Endodermal cell (in vitro differentiated cells): ENCODE results near the gene MS4A2. TPM values are rescaled to one million over a fixed set of nuclear protein-coding genes. Genes with fewer than 3 reads are reported as not detected.

ENCODE experiments used
- DNase-seq: peaks from one replicate; pipeline ENCODE4 v3.0.0-alpha.2; 2017
- H3K27ac ChIP-seq: 2 replicates; pipeline ENCODE4 v1.5.1; 2013; ENCODE audit warnings: mild to moderate bottlenecking, low read depth, low read length, moderate library complexity
- H3K27me3 ChIP-seq: 2 replicates; pipeline ENCODE4 v1.6.1; 2013; ENCODE audit warnings: mild to moderate bottlenecking, low read length, moderate library complexity; ENCODE audit not compliant: insufficient read depth, control insufficient read depth, poor library complexity, severe bottlenecking
- H3K36me3 ChIP-seq: 2 replicates; pipeline ENCODE4 v1.7.0; 2013; ENCODE audit warnings: mild to moderate bottlenecking, low read length, moderate library complexity; ENCODE audit not compliant: control insufficient read depth, insufficient read depth
- H3K4me1 ChIP-seq: one replicate; pipeline ENCODE4 v1.7.0; 2013; ENCODE audit warnings: low read length; ENCODE audit not compliant: control insufficient read depth, insufficient read depth
- H3K4me3 ChIP-seq: 2 replicates; pipeline ENCODE4 v1.5.1; 2013; ENCODE audit warnings: mild to moderate bottlenecking, low read length, moderate library complexity
- H3K9ac ChIP-seq: 2 replicates; pipeline ENCODE4 v1.6.1; 2013; ENCODE audit warnings: mild to moderate bottlenecking, low read length, moderate library complexity; ENCODE audit not compliant: poor library complexity, severe bottlenecking; ENCODE audit errors: extremely low read depth
- H3K9me3 ChIP-seq: 2 replicates; pipeline ENCODE4 v1.6.1; 2013; ENCODE audit warnings: mild to moderate bottlenecking, low read length, moderate library complexity; ENCODE audit not compliant: control insufficient read depth
- H3K27ac Mint-ChIP-seq: 2 replicates; pipeline ENCODE4 v1.8.0; 2020; ENCODE audit warnings: mixed read lengths
- H3K27me3 Mint-ChIP-seq: 2 replicates; pipeline ENCODE4 v1.8.0; 2021; ENCODE audit warnings: mild to moderate bottlenecking, mixed read lengths; ENCODE audit not compliant: insufficient read depth
- H3K36me3 Mint-ChIP-seq: 2 replicates; pipeline ENCODE4 v1.8.0; 2020; ENCODE audit warnings: low read depth, mixed read lengths
- H3K4me1 Mint-ChIP-seq: 2 replicates; pipeline ENCODE4 v1.8.0; 2020; ENCODE audit warnings: mixed read lengths
- H3K4me3 Mint-ChIP-seq: 2 replicates; pipeline ENCODE4 v1.8.0; 2020; ENCODE audit warnings: mild to moderate bottlenecking, moderate library complexity, mixed read lengths
- H3K9me3 Mint-ChIP-seq: 2 replicates; pipeline ENCODE4 v1.8.0; 2020; ENCODE audit warnings: mild to moderate bottlenecking, mixed read lengths
- WGBS, 2 experiments: methylation state at CpG; one replicate each; pipeline versions ENCODE4 v1.1.5 to v1.1.7; 2013; ENCODE audit warnings: missing lambda C conversion rate in 2 of 2, mixed read lengths in 1 of 2; ENCODE audit not compliant: insufficient coverage in 1 of 2, insufficient read length in 1 of 2; 5-methylcytosine and 5-hydroxymethylcytosine counted together
- total RNA-seq, 2 donors: library from RNA; stranded (reverse); fragmentation: NEBNext Ultra II Directional in 1 of 2; extraction: Animal tissue kit (Norgen Biotek cat#: 25700) in 1 of 2; gene quantifications; 2 replicates in 1 of 2; 3 replicates in 1 of 2; pipeline ENCODE4 v1.2.1, GENCODE V29; 2021
- TF ChIP-seq, protein P1 (sequence below): fragments of 200-600 bp; sonication (generic); conservative IDR thresholded peaks from 2 replicates; pipeline ENCODE4 v1.5.0; 2021; ENCODE audit warnings: antibody characterized with exemption, mild to moderate bottlenecking

The MS4A2 gene
- total RNA-seq, 2 donors from 2014 or later: not detected

GRCh38 chr11:60077216-60077817 lies 11.1 kb upstream of the MS4A2 start:
- Mint-ChIP-seq H3K9me3 (peaks cover 9% of the 10 kb centered on the region), H3K27ac (no peak overlapping the region), H3K4me1 (peaks cover 5% of the 10 kb centered on the region), H3K36me3 (no peaks in the 10 kb centered on the region), H3K4me3 (no peak overlapping the region), H3K27me3 (no peaks in the 10 kb centered on the region)
- H3K4me3 ChIP-seq: no peak overlapping the region
- no peaks in the 10 kb centered on the region for H3K36me3 ChIP-seq
- H3K27me3 ChIP-seq: no peaks in the 10 kb centered on the region
- H3K4me1 ChIP-seq: no peaks in the 10 kb centered on the region
- TF ChIP-seq, protein P1, sequence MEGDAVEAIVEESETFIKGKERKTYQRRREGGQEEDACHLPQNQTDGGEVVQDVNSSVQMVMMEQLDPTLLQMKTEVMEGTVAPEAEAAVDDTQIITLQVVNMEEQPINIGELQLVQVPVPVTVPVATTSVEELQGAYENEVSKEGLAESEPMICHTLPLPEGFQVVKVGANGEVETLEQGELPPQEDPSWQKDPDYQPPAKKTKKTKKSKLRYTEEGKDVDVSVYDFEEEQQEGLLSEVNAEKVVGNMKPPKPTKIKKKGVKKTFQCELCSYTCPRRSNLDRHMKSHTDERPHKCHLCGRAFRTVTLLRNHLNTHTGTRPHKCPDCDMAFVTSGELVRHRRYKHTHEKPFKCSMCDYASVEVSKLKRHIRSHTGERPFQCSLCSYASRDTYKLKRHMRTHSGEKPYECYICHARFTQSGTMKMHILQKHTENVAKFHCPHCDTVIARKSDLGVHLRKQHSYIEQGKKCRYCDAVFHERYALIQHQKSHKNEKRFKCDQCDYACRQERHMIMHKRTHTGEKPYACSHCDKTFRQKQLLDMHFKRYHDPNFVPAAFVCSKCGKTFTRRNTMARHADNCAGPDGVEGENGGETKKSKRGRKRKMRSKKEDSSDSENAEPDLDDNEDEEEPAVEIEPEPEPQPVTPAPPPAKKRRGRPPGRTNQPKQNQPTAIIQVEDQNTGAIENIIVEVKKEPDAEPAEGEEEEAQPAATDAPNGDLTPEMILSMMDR: no peak
- H3K9me3 ChIP-seq: peaks cover 6% of the 10 kb centered on the region
- H3K9ac ChIP-seq: no peak overlapping the region
- whole genome bisulfite sequencing, 2 experiments: 86 to 88% methylated on average over 11 to 15 of the region's 15 CpGs
- no peak for DNase-seq
- H3K27ac ChIP-seq: no peak overlapping the region

DNA sequence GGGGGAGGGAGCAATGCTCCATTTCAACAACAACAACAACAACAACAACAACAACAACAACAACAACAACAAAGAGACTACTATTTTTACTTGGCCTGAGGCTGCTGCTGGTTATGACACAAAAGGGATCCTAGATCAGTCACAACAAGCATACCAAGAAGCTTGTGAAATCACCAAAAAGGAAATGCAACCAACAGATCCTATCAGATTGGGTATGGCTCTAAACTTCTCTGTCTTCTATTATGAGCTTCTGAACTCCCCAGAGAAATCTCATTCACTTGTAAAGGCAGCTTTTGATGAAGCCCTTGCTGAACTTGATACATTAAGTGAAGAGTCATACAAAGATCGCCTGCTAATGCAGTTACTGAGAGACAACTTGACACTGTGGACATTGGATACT lies 10.5 kb upstream of the MS4A2 start:
- no peak overlapping the region for H3K9ac ChIP-seq
- H3K4me3 ChIP-seq: no peak overlapping the region
- no peak overlapping the region for H3K27ac ChIP-seq
- Mint-ChIP-seq H3K9me3 (peaks cover 9% of the 10 kb centered on the region), H3K27ac (no peak overlapping the region), H3K4me1 (peaks cover 5% of the 10 kb centered on the region), H3K36me3 (no peaks in the 10 kb centered on the region), H3K4me3 (no peak overlapping the region), H3K27me3 (no peaks in the 10 kb centered on the region)
- peaks cover 6% of the 10 kb centered on the region for H3K9me3 ChIP-seq
- no peaks in the 10 kb centered on the region for H3K36me3 ChIP-seq
- no peaks in the 10 kb centered on the region for H3K27me3 ChIP-seq
- no peaks in the 10 kb centered on the region for H3K4me1 ChIP-seq
- 85 to 100% methylated on average over 1 of the region's 1 CpG for WGBS, 2 experiments
- no peak for DNase-seq
- TF ChIP-seq, protein P1: no peak

GRCh38 chr11:60078745-60079144 lies 9.7 kb upstream of the MS4A2 start:
- peaks cover 6% of the 10 kb centered on the region for H3K9me3 ChIP-seq
- no peaks in the 10 kb centered on the region for H3K36me3 ChIP-seq
- Mint-ChIP-seq H3K4me3 (no peak overlapping the region), H3K9me3 (peaks cover 6% of the 10 kb centered on the region), H3K36me3 (no peaks in the 10 kb centered on the region), H3K27ac (no peak overlapping the region), H3K27me3 (no peaks in the 10 kb centered on the region), H3K4me1 (peaks cover 5% of the 10 kb centered on the region)
- no peaks in the 10 kb centered on the region for H3K27me3 ChIP-seq
- DNase-seq: no peak
- 92 to 95% methylated on average over 3 to 4 of the region's 4 CpGs for WGBS, 2 experiments
- no peak overlapping the region for H3K9ac ChIP-seq
- TF ChIP-seq, protein P1: no peak
- H3K4me3 ChIP-seq: no peak overlapping the region
- H3K27ac ChIP-seq: no peak overlapping the region
- no peaks in the 10 kb centered on the region for H3K4me1 ChIP-seq
